C4-2B (cell line): ENCODE measurements around the gene CAST.

Experiments
- H3K27ac ChIP-seq: fragments of 450-650 bp; 2 replicates; pipeline ENCODE4 v1.5.1; 2017
- ZFX ChIP-seq: fragments of 450-650 bp; IDR thresholded peaks from 2 replicates; pipeline ENCODE4 v1.6.1; 2017
- TF ChIP-seq, protein P1 (sequence below): fragments of 450-650 bp; conservative IDR thresholded peaks from 2 replicates; pipeline ENCODE4 v1.5.1; 2017; ENCODE audit warnings: mild to moderate bottlenecking

The CAST gene

GRCh38 chr5:96778409-96778808 is 116.2 kb downstream of the CAST start:
- no peak for TF ChIP-seq ZFX
- TF ChIP-seq, protein P1, sequence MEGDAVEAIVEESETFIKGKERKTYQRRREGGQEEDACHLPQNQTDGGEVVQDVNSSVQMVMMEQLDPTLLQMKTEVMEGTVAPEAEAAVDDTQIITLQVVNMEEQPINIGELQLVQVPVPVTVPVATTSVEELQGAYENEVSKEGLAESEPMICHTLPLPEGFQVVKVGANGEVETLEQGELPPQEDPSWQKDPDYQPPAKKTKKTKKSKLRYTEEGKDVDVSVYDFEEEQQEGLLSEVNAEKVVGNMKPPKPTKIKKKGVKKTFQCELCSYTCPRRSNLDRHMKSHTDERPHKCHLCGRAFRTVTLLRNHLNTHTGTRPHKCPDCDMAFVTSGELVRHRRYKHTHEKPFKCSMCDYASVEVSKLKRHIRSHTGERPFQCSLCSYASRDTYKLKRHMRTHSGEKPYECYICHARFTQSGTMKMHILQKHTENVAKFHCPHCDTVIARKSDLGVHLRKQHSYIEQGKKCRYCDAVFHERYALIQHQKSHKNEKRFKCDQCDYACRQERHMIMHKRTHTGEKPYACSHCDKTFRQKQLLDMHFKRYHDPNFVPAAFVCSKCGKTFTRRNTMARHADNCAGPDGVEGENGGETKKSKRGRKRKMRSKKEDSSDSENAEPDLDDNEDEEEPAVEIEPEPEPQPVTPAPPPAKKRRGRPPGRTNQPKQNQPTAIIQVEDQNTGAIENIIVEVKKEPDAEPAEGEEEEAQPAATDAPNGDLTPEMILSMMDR, result no peak
- no peak overlapping the region for H3K27ac ChIP-seq

DNA sequence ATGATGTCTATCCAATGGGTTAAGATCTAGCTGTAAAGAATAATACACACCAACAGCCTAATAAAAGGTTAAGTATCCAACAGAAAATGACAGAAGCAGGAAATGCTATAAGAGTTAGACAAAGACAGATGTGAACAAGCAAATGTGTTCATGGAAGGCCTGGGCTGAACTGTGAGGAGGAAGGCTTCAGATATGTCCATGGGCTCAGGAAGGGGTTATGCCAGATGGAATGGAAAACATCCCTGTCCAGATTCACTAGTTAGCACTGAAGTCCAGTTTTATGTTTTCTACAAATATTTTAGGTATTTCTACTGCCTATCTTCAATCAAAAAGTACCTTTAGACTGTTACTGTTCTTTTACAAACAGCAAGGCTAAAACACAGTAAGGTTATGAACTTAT is 118.5 kb downstream of the CAST start:
- H3K27ac ChIP-seq, result no peak overlapping the region
- no peak for TF ChIP-seq ZFX
- TF ChIP-seq, protein P1, result no peak

GRCh38 chr5:96781031-96781971 is 119.1 kb downstream of the CAST start:
- H3K27ac ChIP-seq, result no peak overlapping the region
- TF ChIP-seq ZFX, result no peak

GRCh38 chr5:96783326-96783725 is 121.2 kb downstream of the CAST start:
- TF ChIP-seq ZFX, result no peak
- TF ChIP-seq, protein P1, result no peak
- no peak overlapping the region for H3K27ac ChIP-seq

DNA sequence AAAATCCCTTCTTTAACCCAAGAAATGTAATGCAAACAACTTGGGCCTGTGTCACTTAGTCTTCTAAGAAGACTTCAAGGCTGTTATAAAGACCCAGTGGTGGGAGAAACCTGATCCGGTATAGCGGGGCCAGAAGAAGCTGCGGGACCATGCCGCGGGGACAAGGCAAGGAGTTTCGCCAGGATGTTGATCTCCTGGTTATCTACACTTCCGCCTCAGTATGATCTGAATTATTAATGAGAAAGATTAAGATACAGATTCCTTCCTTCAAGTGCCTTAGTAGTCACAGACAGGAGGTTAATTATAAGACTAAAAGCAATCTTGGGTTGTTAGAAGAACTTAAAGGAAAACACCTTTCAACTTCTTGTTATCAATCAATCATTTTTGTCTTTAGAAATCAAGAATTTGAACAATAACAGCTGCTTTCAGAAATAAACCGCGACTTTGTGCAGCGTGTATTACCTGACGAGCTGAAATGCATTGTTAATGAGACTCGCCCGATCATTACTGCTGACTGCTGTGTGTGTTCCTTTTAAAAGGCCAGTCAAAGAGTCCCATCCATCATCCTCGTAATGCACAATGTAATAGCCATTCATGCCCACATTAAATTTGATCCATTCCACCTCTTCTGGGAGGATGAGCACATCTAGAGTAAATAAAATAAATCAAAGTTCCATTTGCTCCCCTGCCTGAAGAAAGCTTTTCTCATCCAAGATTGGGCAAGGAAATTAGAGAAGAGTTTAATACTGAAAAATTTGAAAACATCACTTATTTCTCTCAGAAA is 123.3 kb downstream of the CAST start:
- TF ChIP-seq, protein P1, result no peak
- no peak for TF ChIP-seq ZFX
- H3K27ac ChIP-seq, result no peak overlapping the region

- TF ChIP-seq ZFX, result no peak
- TF ChIP-seq, protein P1, result no peak
These were observed 126.1 kb downstream of the CAST start for GRCh38 chr5:96788112-96788749.

GRCh38 chr5:96789794-96790330 is 127.7 kb downstream of the CAST start:
- H3K27ac ChIP-seq, result no peak overlapping the region
- TF ChIP-seq ZFX, result no peak
- TF ChIP-seq, protein P1, result no peak

More at GRCh38 chr5:96788112-96788749, 126.1 kb downstream of the CAST start:
- H3K27ac ChIP-seq, result no peak overlapping the region
